Measurements from ENCODE around the gene PCP4. TPM values are rescaled to one million over a fixed set of nuclear protein-coding genes. Genes with fewer than 3 reads are reported as not detected.

The PCP4 gene
- total RNA-seq, 1 experiment from 2014 or later = not detected

- CTCF ChIA-PET = no interaction called here
- in situ Hi-C loops (cut with HindIII; ENCODE audit: low pct_unique_long_range_greater_than_20kb, low sequenced_read_pairs) (no loop called here), intact Hi-C loops (cut with micrococcal nuclease; ENCODE audit: unreplicated experiment) (no loop called here)
- ATAC-seq = no peak
- no peaks in the 10 kb centered on the region for H3K36me3 ChIP-seq (ENCODE audit: control insufficient read depth, insufficient read depth, low read length)
- H3K4me3 ChIP-seq (ENCODE audit: low read depth in 2 of 2, low read length in 2 of 2) = no peak overlapping the region
- no peaks in the 10 kb centered on the region for H3K27me3 ChIP-seq (ENCODE audit: control insufficient read depth, insufficient read depth, low read length)
- no peak for DNase-seq (ENCODE audit: low read depth, low spot score)
- BruUV-seq (replicated peaks) = no TSS peak
- TF ChIP-seq, protein P1, sequence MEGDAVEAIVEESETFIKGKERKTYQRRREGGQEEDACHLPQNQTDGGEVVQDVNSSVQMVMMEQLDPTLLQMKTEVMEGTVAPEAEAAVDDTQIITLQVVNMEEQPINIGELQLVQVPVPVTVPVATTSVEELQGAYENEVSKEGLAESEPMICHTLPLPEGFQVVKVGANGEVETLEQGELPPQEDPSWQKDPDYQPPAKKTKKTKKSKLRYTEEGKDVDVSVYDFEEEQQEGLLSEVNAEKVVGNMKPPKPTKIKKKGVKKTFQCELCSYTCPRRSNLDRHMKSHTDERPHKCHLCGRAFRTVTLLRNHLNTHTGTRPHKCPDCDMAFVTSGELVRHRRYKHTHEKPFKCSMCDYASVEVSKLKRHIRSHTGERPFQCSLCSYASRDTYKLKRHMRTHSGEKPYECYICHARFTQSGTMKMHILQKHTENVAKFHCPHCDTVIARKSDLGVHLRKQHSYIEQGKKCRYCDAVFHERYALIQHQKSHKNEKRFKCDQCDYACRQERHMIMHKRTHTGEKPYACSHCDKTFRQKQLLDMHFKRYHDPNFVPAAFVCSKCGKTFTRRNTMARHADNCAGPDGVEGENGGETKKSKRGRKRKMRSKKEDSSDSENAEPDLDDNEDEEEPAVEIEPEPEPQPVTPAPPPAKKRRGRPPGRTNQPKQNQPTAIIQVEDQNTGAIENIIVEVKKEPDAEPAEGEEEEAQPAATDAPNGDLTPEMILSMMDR (IDR thresholded peaks at IDR 0.05) = no peak
- no peak for TF ChIP-seq TCF7L2 (IDR thresholded peaks at IDR 0.05; ENCODE audit: low read depth, low read length)
- POLR2A ChIA-PET = no interaction called here
- H3K27ac ChIP-seq (ENCODE audit: low read length) = no peak overlapping the region
- H3K9me3 ChIP-seq (ENCODE audit: control insufficient read depth, insufficient read depth, low read depth, low read length) = no peaks in the 10 kb centered on the region
- H3K4me1 ChIP-seq (ENCODE audit: control insufficient read depth, insufficient read depth, low read length) = no peaks in the 10 kb centered on the region
Observed at GRCh38 chr21:39863111-39863510, 4.1 kb upstream of the PCP4 start.

DNA sequence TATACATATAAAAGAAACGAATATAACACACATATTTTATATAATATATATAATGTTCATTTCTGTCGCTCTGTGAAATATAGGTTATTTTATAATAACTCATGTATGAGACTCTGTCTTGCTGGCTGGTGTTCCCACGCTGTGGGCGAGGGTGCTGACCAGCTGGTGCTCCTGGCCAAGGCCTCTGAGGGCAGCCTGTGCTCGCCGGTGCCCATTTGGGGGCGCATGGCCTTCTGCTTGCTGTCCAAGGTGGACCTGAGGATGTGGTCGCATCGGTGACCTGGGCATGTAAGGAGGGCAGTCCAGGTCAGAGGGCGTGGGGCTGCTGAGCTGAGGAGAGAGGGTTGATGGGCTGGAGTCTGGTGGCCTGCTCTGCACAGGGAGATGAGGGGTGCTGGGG is 1.1 kb upstream of the PCP4 start:
- H3K27me3 ChIP-seq (ENCODE audit: control insufficient read depth, insufficient read depth, low read length) = no peaks in the 10 kb centered on the region
- no TSS peak for BruUV-seq (replicated peaks)
- CTCF ChIA-PET = no interaction called here
- POLR2A ChIA-PET = no interaction called here
- DNase-seq (ENCODE audit: low read depth, low spot score) (no peak), ATAC-seq (no peak)
- intact Hi-C loops (cut with micrococcal nuclease; ENCODE audit: unreplicated experiment) = loop anchor here (2.0 kb wide), 1 partner anchor 253 kb away; no protein-coding TSS in a partner anchor
- no peaks in the 10 kb centered on the region for H3K4me1 ChIP-seq (ENCODE audit: control insufficient read depth, insufficient read depth, low read length)
- TF ChIP-seq TCF7L2 (IDR thresholded peaks at IDR 0.05; ENCODE audit: low read depth, low read length) (no peak), SIN3A (IDR thresholded peaks at IDR 0.05; ENCODE audit: borderline replicate concordance, insufficient read depth, low read depth, low read length) (no peak), POLR2AphosphoS5 (IDR thresholded peaks at IDR 0.05; ENCODE audit: low read depth, low read length) (no peak)
- TF ChIP-seq, protein P1 (IDR thresholded peaks at IDR 0.05) = no peak
- TF ChIP-seq, protein P2, sequence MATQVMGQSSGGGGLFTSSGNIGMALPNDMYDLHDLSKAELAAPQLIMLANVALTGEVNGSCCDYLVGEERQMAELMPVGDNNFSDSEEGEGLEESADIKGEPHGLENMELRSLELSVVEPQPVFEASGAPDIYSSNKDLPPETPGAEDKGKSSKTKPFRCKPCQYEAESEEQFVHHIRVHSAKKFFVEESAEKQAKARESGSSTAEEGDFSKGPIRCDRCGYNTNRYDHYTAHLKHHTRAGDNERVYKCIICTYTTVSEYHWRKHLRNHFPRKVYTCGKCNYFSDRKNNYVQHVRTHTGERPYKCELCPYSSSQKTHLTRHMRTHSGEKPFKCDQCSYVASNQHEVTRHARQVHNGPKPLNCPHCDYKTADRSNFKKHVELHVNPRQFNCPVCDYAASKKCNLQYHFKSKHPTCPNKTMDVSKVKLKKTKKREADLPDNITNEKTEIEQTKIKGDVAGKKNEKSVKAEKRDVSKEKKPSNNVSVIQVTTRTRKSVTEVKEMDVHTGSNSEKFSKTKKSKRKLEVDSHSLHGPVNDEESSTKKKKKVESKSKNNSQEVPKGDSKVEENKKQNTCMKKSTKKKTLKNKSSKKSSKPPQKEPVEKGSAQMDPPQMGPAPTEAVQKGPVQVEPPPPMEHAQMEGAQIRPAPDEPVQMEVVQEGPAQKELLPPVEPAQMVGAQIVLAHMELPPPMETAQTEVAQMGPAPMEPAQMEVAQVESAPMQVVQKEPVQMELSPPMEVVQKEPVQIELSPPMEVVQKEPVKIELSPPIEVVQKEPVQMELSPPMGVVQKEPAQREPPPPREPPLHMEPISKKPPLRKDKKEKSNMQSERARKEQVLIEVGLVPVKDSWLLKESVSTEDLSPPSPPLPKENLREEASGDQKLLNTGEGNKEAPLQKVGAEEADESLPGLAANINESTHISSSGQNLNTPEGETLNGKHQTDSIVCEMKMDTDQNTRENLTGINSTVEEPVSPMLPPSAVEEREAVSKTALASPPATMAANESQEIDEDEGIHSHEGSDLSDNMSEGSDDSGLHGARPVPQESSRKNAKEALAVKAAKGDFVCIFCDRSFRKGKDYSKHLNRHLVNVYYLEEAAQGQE (IDR thresholded peaks at IDR 0.05; ENCODE audit: insufficient read depth in 1 of 2, low read depth in 2 of 2, low read length in 1 of 2) = no peak
- no peaks in the 10 kb centered on the region for H3K36me3 ChIP-seq (ENCODE audit: control insufficient read depth, insufficient read depth, low read length)
- H3K27ac ChIP-seq (ENCODE audit: low read length) = no peak overlapping the region
- H3K9me3 ChIP-seq (ENCODE audit: control insufficient read depth, insufficient read depth, low read depth, low read length) = no peaks in the 10 kb centered on the region
- H3K4me3 ChIP-seq (ENCODE audit: low read depth in 2 of 2, low read length in 2 of 2) = no peak overlapping the region
- in situ Hi-C loops (cut with HindIII; ENCODE audit: low pct_unique_long_range_greater_than_20kb, low sequenced_read_pairs) = no loop called here
